CD14-positive monocyte (primary cell): Measurements from ENCODE around the gene CHD6. TPM values are rescaled to one million over a fixed set of nuclear protein-coding genes. Genes with fewer than 3 reads are reported as not detected.

ENCODE experiments used
- DNase-seq, 3 donors: peaks; one replicate each; pipeline ENCODE4 v3.0.0-alpha.2; 2011 to 2022
- H2AFZ ChIP-seq: 2 replicates; pipeline ENCODE4 v1.6.0; 2012; ENCODE audit warnings: mild to moderate bottlenecking, low read depth, low read length, inconsistent platforms; ENCODE audit not compliant: insufficient read depth, poor library complexity, severe bottlenecking
- H3K27ac ChIP-seq, 2 donors: 1 replicate in 1 of 2; 2 replicates in 1 of 2; pipeline ENCODE4 v1.5.1; 2012 to 2013; ENCODE audit warnings: low read length in 2 of 2, control low read depth in 1 of 2, inconsistent platforms in 1 of 2, low read depth in 1 of 2, mild to moderate bottlenecking in 1 of 2
- H3K27me3 ChIP-seq, 2 donors: one replicate each; pipeline versions ENCODE4 v1.6.0 to v1.6.1; 2011 to 2013; ENCODE audit warnings: low read length in 2 of 2; ENCODE audit not compliant: control insufficient read depth in 2 of 2, insufficient read depth in 2 of 2
- H3K36me3 ChIP-seq, 2 donors: replicated peaks in 1 of 2; 1 replicate in 1 of 2; 2 replicates in 1 of 2; pipeline versions ENCODE4 v1.5.1 to v1.6.1; 2012 to 2013; ENCODE audit warnings: low read length in 2 of 2, control low read depth in 1 of 2, inconsistent platforms in 1 of 2, mild to moderate bottlenecking in 1 of 2; ENCODE audit not compliant: insufficient read depth in 2 of 2, control insufficient read depth in 1 of 2
- H3K4me1 ChIP-seq, 2 donors: 1 replicate in 1 of 2; 2 replicates in 1 of 2; pipeline versions ENCODE4 v1.5.1 to v1.6.1; 2012 to 2013; ENCODE audit warnings: low read length in 2 of 2, control low read depth in 1 of 2, inconsistent platforms in 1 of 2, mild to moderate bottlenecking in 1 of 2, moderate library complexity in 1 of 2; ENCODE audit not compliant: insufficient read depth in 2 of 2, control insufficient read depth in 1 of 2
- H3K4me2 ChIP-seq: replicated peaks from 2 replicates; pipeline ENCODE3; 2012; ENCODE audit warnings: low read length, moderate library complexity, mild to moderate bottlenecking; ENCODE audit not compliant: poor library complexity, severe bottlenecking; ENCODE audit errors: extremely low read depth
- H3K4me3 ChIP-seq, 3 experiments: fragments of 200-600 bp in 1 of 3; sonication (generic) in 1 of 3; replicated peaks in 1 of 3; 1 replicate in 2 of 3; 2 replicates in 1 of 3; pipeline ENCODE4 v1.5.1; 2011 to 2013; ENCODE audit warnings: low read length in 3 of 3, mild to moderate bottlenecking in 3 of 3, control low read depth in 2 of 3, low read depth in 2 of 3, inconsistent platforms in 1 of 3, moderate library complexity in 1 of 3
- H3K79me2 ChIP-seq: 2 replicates; pipeline ENCODE4 v1.6.0; 2012; ENCODE audit warnings: mild to moderate bottlenecking, control low read depth, inconsistent platforms, low read length, moderate library complexity; ENCODE audit not compliant: insufficient read depth
- H3K9ac ChIP-seq: 2 replicates; pipeline ENCODE4 v1.6.0; 2017; ENCODE audit warnings: low read length, mild to moderate bottlenecking; ENCODE audit not compliant: insufficient read depth, poor library complexity, severe bottlenecking
- H3K9me3 ChIP-seq, 2 donors: replicated peaks in 1 of 2; 1 replicate in 1 of 2; 2 replicates in 1 of 2; pipeline versions ENCODE4 v1.5.1 to v1.6.1; 2012 to 2013; ENCODE audit warnings: low read length in 2 of 2, control low read depth in 1 of 2; ENCODE audit not compliant: control insufficient read depth in 1 of 2, insufficient read depth in 1 of 2
- H4K20me1 ChIP-seq: 2 replicates; pipeline ENCODE4 v1.6.0; 2012; ENCODE audit warnings: mild to moderate bottlenecking, low read length, control low read depth, moderate library complexity; ENCODE audit not compliant: insufficient read depth
- H3K27ac Mint-ChIP-seq, 7 donors: one replicate each; pipeline ENCODE4 v1.8.0; 2020; ENCODE audit warnings: mild to moderate bottlenecking in 7 of 7, mixed read lengths in 7 of 7, moderate library complexity in 6 of 7, inconsistent platforms in 2 of 7
- H3K27me3 Mint-ChIP-seq, 3 donors: one replicate each; pipeline ENCODE4 v1.8.0; 2021 to 2022; ENCODE audit warnings: low read depth in 3 of 3, mild to moderate bottlenecking in 3 of 3, mixed read lengths in 3 of 3, moderate library complexity in 3 of 3, inconsistent platforms in 1 of 3
- H3K36me3 Mint-ChIP-seq, 2 donors: one replicate each; pipeline ENCODE4 v1.8.0; 2020; ENCODE audit warnings: mixed read lengths in 2 of 2, inconsistent platforms in 1 of 2, mild to moderate bottlenecking in 1 of 2
- H3K4me1 Mint-ChIP-seq: one replicate; pipeline ENCODE4 v1.8.0; 2020; ENCODE audit warnings: mild to moderate bottlenecking, mixed read lengths
- H3K4me3 Mint-ChIP-seq, 2 donors: one replicate each; pipeline ENCODE4 v1.8.0; 2020; ENCODE audit warnings: mild to moderate bottlenecking in 2 of 2, mixed read lengths in 2 of 2, moderate library complexity in 1 of 2
- H3K9me3 Mint-ChIP-seq, 7 donors: one replicate each; pipeline ENCODE4 v1.8.0; 2020 to 2022; ENCODE audit warnings: mixed read lengths in 7 of 7, mild to moderate bottlenecking in 6 of 7, moderate library complexity in 6 of 7, inconsistent platforms in 2 of 7
- CTCF ChIP-seq: fragments of 200-600 bp; IDR thresholded peaks from one replicate; pipeline ENCODE4 v1.8.0; 2022; ENCODE audit warnings: antibody characterized with exemption, mild to moderate bottlenecking
- WGBS: methylation state at CpG from one replicate; pipeline ENCODE4 v1.1.5; 2013; ENCODE audit warnings: missing lambda C conversion rate; ENCODE audit not compliant: insufficient coverage; 5-methylcytosine and 5-hydroxymethylcytosine counted together
- intact Hi-C, 2 donors: fragments of 100-400 bp; cut with micrococcal nuclease; formaldehyde crosslinking; loops; one replicate each; pipeline versions ENCODE4 v1.15.0 to v1.15.1; 2023
- polyA plus RNA-seq, 3 donors: library from polyadenylated mRNA; depleted of rRNA in 1 of 3; unstranded in 2 of 3; stranded (reverse) in 1 of 3; fragments of 300-500 nt in 2 of 3; fragments of >200 nt in 1 of 3; fragmentation: Illumina TruSeq in 2 of 3; gene quantifications; 1 replicate in 2 of 3; 2 replicates in 1 of 3; pipeline ENCODE4 v1.2.3, GENCODE V29; 2012 to 2021

CHD6 gene
- polyA plus RNA-seq, 3 donors, result 12.9 to 19.6 (median 13.0) TPM

GRCh38 chr20:41572010-41572572 is 46.1 kb downstream of the CHD6 start:
- H3K9ac ChIP-seq, result no peak overlapping the region
- DNase-seq, result no peak
- no peak overlapping the region for H3K4me2 ChIP-seq
- H3K36me3 Mint-ChIP-seq, result peaks cover 0 to 7% of the 10 kb centered on the region in 2 donors
- peaks cover 6 to 16% of the 10 kb centered on the region in 2 donors for H3K9me3 ChIP-seq
- no peak overlapping the region for H3K27ac ChIP-seq
- peaks cover 7 to 12% (median 8%) of the 10 kb centered on the region in 7 donors for H3K9me3 Mint-ChIP-seq
- H3K4me1 ChIP-seq, result peaks cover 9 to 13% of the 10 kb centered on the region in 2 donors
- peaks cover 88% of the 10 kb centered on the region for H4K20me1 ChIP-seq
- H3K36me3 ChIP-seq, result peaks cover 0 to 5% of the 10 kb centered on the region in 2 donors
- WGBS, result 88% methylated on average over 1 of the region's 3 CpGs
- TF ChIP-seq CTCF, result no peak
- H2AFZ ChIP-seq, result no peak overlapping the region
- H3K4me1 Mint-ChIP-seq, result peaks cover 40% of the 10 kb centered on the region
- no peaks in the 10 kb centered on the region for H3K27me3 Mint-ChIP-seq
- no peak overlapping the region for H3K4me3 ChIP-seq
- peaks cover 92% of the 10 kb centered on the region for H3K79me2 ChIP-seq
- H3K4me3 Mint-ChIP-seq, result no peak overlapping the region
- H3K27me3 ChIP-seq, result no peaks in the 10 kb centered on the region
- H3K27ac Mint-ChIP-seq, result no peak overlapping the region
- intact Hi-C loops, result no loop called here

- no peak overlapping the region for H3K27ac ChIP-seq
- DNase-seq, result no peak
- peaks cover 0 to 7% of the 10 kb centered on the region in 2 donors for H3K36me3 ChIP-seq
- no peak overlapping the region for H3K4me2 ChIP-seq
- Mint-ChIP-seq H3K27ac (no peak overlapping the region), H3K4me1 (peaks cover 40% of the 10 kb centered on the region), H3K27me3 (no peaks in the 10 kb centered on the region), H3K4me3 (no peak overlapping the region), H3K36me3 (peaks cover 0 to 11% of the 10 kb centered on the region in 2 donors), H3K9me3 (peaks cover 7 to 12% (median 8%) of the 10 kb centered on the region in 7 donors)
- H4K20me1 ChIP-seq, result peaks cover 90% of the 10 kb centered on the region
- H3K4me3 ChIP-seq, result no peak overlapping the region
- intact Hi-C loops, result no loop called here
- no peak overlapping the region for H3K9ac ChIP-seq
- no peaks in the 10 kb centered on the region for H3K27me3 ChIP-seq
- H3K79me2 ChIP-seq, result peaks cover 92% of the 10 kb centered on the region
- H2AFZ ChIP-seq, result no peak overlapping the region
- TF ChIP-seq CTCF, result no peak
- peaks cover 6 to 10% of the 10 kb centered on the region in 2 donors for H3K9me3 ChIP-seq
- H3K4me1 ChIP-seq, result peaks cover 9 to 13% of the 10 kb centered on the region in 2 donors
- 50% methylated on average over 2 of the region's 2 CpGs for WGBS
Measured at GRCh38 chr20:41571006-41571405, 47.2 kb downstream of the CHD6 start.
